ENCODE measurements around the gene CCDC120.

DNA sequence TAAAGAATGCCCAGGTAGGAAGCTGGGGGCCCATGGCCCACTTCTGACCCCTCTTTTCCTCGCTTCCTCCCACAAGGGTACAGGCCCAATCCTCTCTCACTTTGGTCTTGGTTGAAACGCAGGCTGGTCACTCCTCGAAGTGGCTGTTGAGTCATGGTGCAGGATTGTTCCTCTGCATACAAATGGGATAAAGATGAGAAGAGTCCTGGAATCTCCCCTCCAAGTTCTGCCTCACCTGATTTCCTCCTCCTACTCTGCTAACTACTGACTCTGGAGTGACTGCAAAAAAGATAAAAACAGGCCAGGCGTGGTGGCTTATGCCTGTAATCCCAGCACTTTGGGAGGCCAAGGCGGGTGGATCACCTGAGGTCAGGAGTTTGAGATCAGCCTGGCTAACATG, 19.1 kb downstream of the CCDC120 start:
- TF ChIP-seq, protein P1, sequence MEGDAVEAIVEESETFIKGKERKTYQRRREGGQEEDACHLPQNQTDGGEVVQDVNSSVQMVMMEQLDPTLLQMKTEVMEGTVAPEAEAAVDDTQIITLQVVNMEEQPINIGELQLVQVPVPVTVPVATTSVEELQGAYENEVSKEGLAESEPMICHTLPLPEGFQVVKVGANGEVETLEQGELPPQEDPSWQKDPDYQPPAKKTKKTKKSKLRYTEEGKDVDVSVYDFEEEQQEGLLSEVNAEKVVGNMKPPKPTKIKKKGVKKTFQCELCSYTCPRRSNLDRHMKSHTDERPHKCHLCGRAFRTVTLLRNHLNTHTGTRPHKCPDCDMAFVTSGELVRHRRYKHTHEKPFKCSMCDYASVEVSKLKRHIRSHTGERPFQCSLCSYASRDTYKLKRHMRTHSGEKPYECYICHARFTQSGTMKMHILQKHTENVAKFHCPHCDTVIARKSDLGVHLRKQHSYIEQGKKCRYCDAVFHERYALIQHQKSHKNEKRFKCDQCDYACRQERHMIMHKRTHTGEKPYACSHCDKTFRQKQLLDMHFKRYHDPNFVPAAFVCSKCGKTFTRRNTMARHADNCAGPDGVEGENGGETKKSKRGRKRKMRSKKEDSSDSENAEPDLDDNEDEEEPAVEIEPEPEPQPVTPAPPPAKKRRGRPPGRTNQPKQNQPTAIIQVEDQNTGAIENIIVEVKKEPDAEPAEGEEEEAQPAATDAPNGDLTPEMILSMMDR (IDR thresholded peaks at IDR 0.05 in 4 of 5, conservative IDR thresholded peaks at IDR 0.05 in 1 of 5) = no peak
- TF ChIP-seq POLR2A (IDR thresholded peaks at IDR 0.05) = no peak

Measured in gastrocnemius medialis (tissue), 4 donors.